Measurements from ENCODE around the gene EPS8. TPM values are rescaled to one million over a fixed set of nuclear protein-coding genes. Genes with fewer than 3 reads are reported as not detected.
"Not testable (repeated sequence)": the region's sequence is repeated elsewhere in the genome, so short reads cannot be mapped to it uniquely, and the experiment has no call there.

The EPS8 gene
- total and polyA plus RNA-seq, 7 donors = 47.7 to 132 (median 108) TPM

DNA sequence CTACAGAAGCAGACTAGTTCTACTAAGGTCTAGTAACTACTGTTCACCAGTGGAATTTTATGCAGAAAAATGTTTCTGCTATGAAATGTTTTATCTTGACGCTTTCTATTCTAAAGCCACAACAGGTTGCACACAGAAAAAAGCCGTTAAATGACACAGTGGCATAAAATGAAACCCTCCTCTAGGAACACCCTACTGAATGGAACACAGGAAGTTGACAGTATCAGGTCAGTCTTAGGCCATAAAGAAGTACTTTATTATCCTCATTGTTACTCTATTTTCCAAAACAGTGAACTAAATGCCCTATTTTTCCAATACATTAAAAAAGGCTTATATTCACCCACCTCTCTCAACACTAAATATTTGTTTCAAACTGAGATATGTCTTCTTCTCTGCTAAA is 21.9 kb downstream of the EPS8 start:
- intact Hi-C loops (cut with DNase I) = no loop called here
- TF ChIP-seq POLR2AphosphoS5 (IDR thresholded peaks at IDR 0.05) (no peak), POLR2A (IDR thresholded peaks at IDR 0.05) (no peak), EP300 (IDR thresholded peaks at IDR 0.05) (no peak)
- TF ChIP-seq, protein P1, sequence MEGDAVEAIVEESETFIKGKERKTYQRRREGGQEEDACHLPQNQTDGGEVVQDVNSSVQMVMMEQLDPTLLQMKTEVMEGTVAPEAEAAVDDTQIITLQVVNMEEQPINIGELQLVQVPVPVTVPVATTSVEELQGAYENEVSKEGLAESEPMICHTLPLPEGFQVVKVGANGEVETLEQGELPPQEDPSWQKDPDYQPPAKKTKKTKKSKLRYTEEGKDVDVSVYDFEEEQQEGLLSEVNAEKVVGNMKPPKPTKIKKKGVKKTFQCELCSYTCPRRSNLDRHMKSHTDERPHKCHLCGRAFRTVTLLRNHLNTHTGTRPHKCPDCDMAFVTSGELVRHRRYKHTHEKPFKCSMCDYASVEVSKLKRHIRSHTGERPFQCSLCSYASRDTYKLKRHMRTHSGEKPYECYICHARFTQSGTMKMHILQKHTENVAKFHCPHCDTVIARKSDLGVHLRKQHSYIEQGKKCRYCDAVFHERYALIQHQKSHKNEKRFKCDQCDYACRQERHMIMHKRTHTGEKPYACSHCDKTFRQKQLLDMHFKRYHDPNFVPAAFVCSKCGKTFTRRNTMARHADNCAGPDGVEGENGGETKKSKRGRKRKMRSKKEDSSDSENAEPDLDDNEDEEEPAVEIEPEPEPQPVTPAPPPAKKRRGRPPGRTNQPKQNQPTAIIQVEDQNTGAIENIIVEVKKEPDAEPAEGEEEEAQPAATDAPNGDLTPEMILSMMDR (IDR thresholded peaks at IDR 0.05) = no peak
- Histone ChIP-seq H3K36me3 (no peaks in the 10 kb centered on the region), H3K4me3 (no peak overlapping the region), H3K27ac (no peak overlapping the region), H3K9me3 (no peaks in the 10 kb centered on the region), H3K4me1 (peaks cover 0 to 22% (median 20%) of the 10 kb centered on the region in 4 donors), H3K27me3 (no peaks in the 10 kb centered on the region)
- 27 to 70% methylated on average over 2 of the region's 2 CpGs for WGBS, 2 donors
- DNase-seq = no peak

- no peak for DNase-seq
- TF ChIP-seq EP300 (IDR thresholded peaks at IDR 0.05) (no peak), POLR2A (IDR thresholded peaks at IDR 0.05) (no peak), POLR2AphosphoS5 (IDR thresholded peaks at IDR 0.05) (no peak)
- TF ChIP-seq, protein P1 (IDR thresholded peaks at IDR 0.05) = no peak
- Histone ChIP-seq H3K36me3 (no peaks in the 10 kb centered on the region), H3K9me3 (no peaks in the 10 kb centered on the region), H3K27me3 (no peaks in the 10 kb centered on the region), H3K4me3 (no peak overlapping the region), H3K4me1 (peaks cover 0 to 14% (median 10%) of the 10 kb centered on the region in 4 donors), H3K27ac (no peak overlapping the region)
- intact Hi-C loops (cut with DNase I) = no loop called here
- 84 to 88% methylated on average over 1 of the region's 1 CpG for WGBS, 2 donors
Observed at GRCh38 chr12:15763328-15763727, 25.9 kb downstream of the EPS8 start.

DNA sequence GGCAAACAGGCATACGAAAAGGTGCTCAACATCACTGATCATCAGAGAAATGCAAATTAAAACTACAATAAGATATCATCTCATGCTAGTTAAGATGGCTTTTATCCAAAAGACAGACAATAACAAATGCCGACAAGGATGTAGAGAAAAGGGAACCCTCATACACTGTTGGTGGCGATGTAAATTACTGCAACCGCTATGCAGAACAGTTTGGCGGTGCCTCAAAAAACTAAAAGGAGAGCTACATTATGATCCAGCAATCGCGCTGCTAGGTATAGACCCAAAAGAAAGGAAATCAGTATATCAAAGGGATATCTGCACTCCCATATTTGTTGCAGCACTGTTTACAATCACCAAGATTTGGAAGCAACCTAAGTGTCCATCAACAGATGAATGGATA is 27.0 kb downstream of the EPS8 start:
- intact Hi-C loops (cut with DNase I); H3K27ac ChIP-seq; H3K36me3 ChIP-seq; DNase-seq; H3K4me3 ChIP-seq; H3K27me3 ChIP-seq; H3K9me3 ChIP-seq: not testable (repeated sequence)
- peaks cover 0 to 25% (median 12%) of the 10 kb centered on the region in 4 donors for H3K4me1 ChIP-seq
- 97% methylated on average over 7 of the region's 7 CpGs for WGBS, 2 donors

GRCh38 chr12:15757553-15758255 is 31.5 kb downstream of the EPS8 start:
- no peak for DNase-seq
- no peak overlapping the region for H3K4me3 ChIP-seq
- H3K27me3 ChIP-seq = no peaks in the 10 kb centered on the region
- H3K9me3 ChIP-seq = no peaks in the 10 kb centered on the region
- TF ChIP-seq EP300 (IDR thresholded peaks at IDR 0.05) (no peak), POLR2A (IDR thresholded peaks at IDR 0.05) (no peak), POLR2AphosphoS5 (IDR thresholded peaks at IDR 0.05) (no peak)
- TF ChIP-seq, protein P1 (IDR thresholded peaks at IDR 0.05) = no peak
- no peak overlapping the region for H3K27ac ChIP-seq
- no peaks in the 10 kb centered on the region for H3K36me3 ChIP-seq
- H3K4me1 ChIP-seq = peaks cover 0 to 42% (median 18%) of the 10 kb centered on the region in 4 donors
- intact Hi-C loops (cut with DNase I) = no loop called here
- WGBS, 2 donors = 93 to 94% methylated on average over 7 of the region's 7 CpGs

DNA sequence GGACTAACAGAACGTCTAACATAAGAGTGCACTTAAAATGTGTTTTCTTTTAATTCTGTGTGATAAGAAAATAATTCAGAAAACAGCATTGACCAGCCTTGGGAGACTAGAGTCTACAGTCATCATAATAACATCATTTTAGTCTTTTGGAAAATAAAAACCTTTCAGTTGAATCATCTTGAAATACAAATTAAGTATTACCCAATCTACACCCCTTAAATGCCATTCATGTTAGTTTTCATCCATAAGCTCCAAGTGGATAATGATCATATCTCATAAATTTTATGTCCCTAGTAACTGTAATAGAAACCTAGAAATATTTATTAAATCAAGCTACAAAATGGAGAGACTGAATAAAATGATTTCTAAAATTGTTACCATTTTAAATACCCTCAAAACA is 32.4 kb downstream of the EPS8 start:
- WGBS, 2 donors = 69 to 86% methylated on average over 1 of the region's 1 CpG
- DNase-seq = no peak
- TF ChIP-seq EP300 (IDR thresholded peaks at IDR 0.05) = no peak
- no peak for TF ChIP-seq POLR2A (IDR thresholded peaks at IDR 0.05)
- TF ChIP-seq, protein P1 (IDR thresholded peaks at IDR 0.05) = no peak
- TF ChIP-seq POLR2AphosphoS5 (IDR thresholded peaks at IDR 0.05) = no peak
- Histone ChIP-seq H3K36me3 (no peaks in the 10 kb centered on the region), H3K4me1 (peaks cover 0 to 44% (median 18%) of the 10 kb centered on the region in 4 donors), H3K27me3 (no peaks in the 10 kb centered on the region), H3K27ac (no peak overlapping the region), H3K9me3 (no peaks in the 10 kb centered on the region), H3K4me3 (no peak overlapping the region)
- intact Hi-C loops (cut with DNase I) = no loop called here

Measured in sigmoid colon (tissue), 7 donors.